GM23338 (cell line): ENCODE results near the gene SERPINB10. TPM values are rescaled to one million over a fixed set of nuclear protein-coding genes. Genes with fewer than 3 reads are reported as not detected.

Source experiments
- ATAC-seq: fragments of 200-7000 bp; cut with Tn5 transposase; 3 replicates; pipeline ENCODE4 v1.9.1; 2020
- DNase-seq: peaks from one replicate; pipeline ENCODE4 v3.0.0-alpha.2; 2015; ENCODE audit warnings: low spot score
- H2AFZ ChIP-seq: fragments of 200-600 bp; sonication (generic); 2 replicates; pipeline ENCODE4 v1.8.0; 2016; ENCODE audit warnings: antibody characterized with exemption, mild to moderate bottlenecking, moderate library complexity
- H3F3A ChIP-seq: fragments of 200-600 bp; sonication (generic); replicated peaks from 2 replicates; pipeline ENCODE4 v1.8.0; 2017; ENCODE audit warnings: antibody characterized with exemption, mixed run types, low read depth
- H3K27ac ChIP-seq: fragments of 200-600 bp; sonication (generic); 2 replicates; pipeline ENCODE4 v1.6.1; 2016; ENCODE audit warnings: low read depth
- H3K27me3 ChIP-seq: fragments of 200-600 bp; sonication (generic); 2 replicates; pipeline ENCODE4 v1.8.0; 2016; ENCODE audit warnings: mild to moderate bottlenecking, mixed run types, moderate library complexity; ENCODE audit not compliant: insufficient read depth
- H3K36me3 ChIP-seq: fragments of 200-600 bp; sonication (generic); 2 replicates; pipeline ENCODE4 v1.8.0; 2016; ENCODE audit warnings: mild to moderate bottlenecking; ENCODE audit not compliant: insufficient read depth
- H3K4me1 ChIP-seq: fragments of 200-600 bp; sonication (generic); 2 replicates; pipeline ENCODE4 v1.8.0; 2016; ENCODE audit warnings: mild to moderate bottlenecking, moderate library complexity; ENCODE audit not compliant: insufficient read depth
- H3K4me2 ChIP-seq: fragments of 200-600 bp; sonication (generic); 2 replicates; pipeline ENCODE4 v1.7.1; 2017; ENCODE audit warnings: mixed run types
- H3K4me3 ChIP-seq: fragments of 200-600 bp; sonication (generic); 2 replicates; pipeline ENCODE4 v1.6.1; 2016; ENCODE audit warnings: mixed run types
- H3K79me2 ChIP-seq: fragments of 200-600 bp; sonication (generic); replicated peaks from 2 replicates; pipeline ENCODE4 v1.8.0; 2017; ENCODE audit warnings: mild to moderate bottlenecking; ENCODE audit not compliant: insufficient read depth
- H3K9me2 ChIP-seq: fragments of 200-600 bp; sonication (generic); 2 replicates; pipeline ENCODE4 v1.8.0; 2017; ENCODE audit not compliant: insufficient read depth
- H4K20me1 ChIP-seq: fragments of 200-600 bp; sonication (generic); replicated peaks from 2 replicates; pipeline ENCODE4 v1.8.0; 2017; ENCODE audit warnings: mild to moderate bottlenecking; ENCODE audit not compliant: insufficient read depth
- H3K27ac Mint-ChIP-seq: 2 replicates; pipeline ENCODE4 v1.8.0; 2020; ENCODE audit warnings: inconsistent platforms, mild to moderate bottlenecking, moderate library complexity, mixed read lengths
- H3K27me3 Mint-ChIP-seq: 3 replicates; pipeline ENCODE4 v1.8.0; 2022; ENCODE audit warnings: low read depth, mild to moderate bottlenecking, moderate library complexity, mixed read lengths, inconsistent platforms; ENCODE audit not compliant: insufficient read depth, poor library complexity
- H3K36me3 Mint-ChIP-seq: 3 replicates; pipeline ENCODE4 v1.8.0; 2021; ENCODE audit warnings: low read depth, mild to moderate bottlenecking, inconsistent platforms, moderate library complexity, mixed read lengths
- H3K4me1 Mint-ChIP-seq: 3 replicates; pipeline ENCODE4 v1.8.0; 2020; ENCODE audit warnings: mild to moderate bottlenecking, inconsistent platforms, mixed read lengths
- H3K4me3 Mint-ChIP-seq: 3 replicates; pipeline ENCODE4 v1.8.0; 2021; ENCODE audit warnings: moderate library complexity, mild to moderate bottlenecking, inconsistent platforms, mixed read lengths
- H3K9me3 Mint-ChIP-seq: 3 replicates; pipeline ENCODE4 v1.8.0; 2020; ENCODE audit warnings: moderate library complexity, mild to moderate bottlenecking, inconsistent platforms, mixed read lengths
- CREB1 ChIP-seq: fragments of 250-450 bp; sonication (Bioruptor Pico); IDR thresholded peaks from 2 replicates; pipeline ENCODE4 v1.5.0; 2020; ENCODE audit warnings: low read depth, mild to moderate bottlenecking, moderate library complexity
- CTCF ChIP-seq, 2 experiments: fragments of 200-600 bp in 1 of 2; sonication (generic) in 1 of 2; conservative IDR thresholded peaks; 2 replicates each; pipeline versions ENCODE4 v1.5.1 to v1.6.1; 2016 to 2017; ENCODE audit warnings: antibody characterized with exemption in 2 of 2, low read depth in 2 of 2, mild to moderate bottlenecking in 2 of 2, moderate library complexity in 1 of 2
- ETS1 ChIP-seq: IDR thresholded peaks from 2 replicates; pipeline ENCODE4 v1.6.1; 2016; ENCODE audit warnings: antibody characterized with exemption
- EZH2 ChIP-seq: fragments of 200-600 bp; sonication (generic); IDR thresholded peaks from one replicate; pipeline ENCODE4 v1.8.0; 2017; ENCODE audit warnings: antibody characterized with exemption, mild to moderate bottlenecking, low read depth; ENCODE audit not compliant: unreplicated experiment
- EZH2phosphoT487 ChIP-seq: fragments of 200-600 bp; sonication (generic); IDR thresholded peaks from one replicate; pipeline ENCODE4 v1.8.1; 2018; ENCODE audit warnings: antibody characterized with exemption; ENCODE audit not compliant: unreplicated experiment
- JUNB ChIP-seq: IDR thresholded peaks from one replicate; pipeline ENCODE4 v1.6.1; 2016; ENCODE audit warnings: antibody characterized with exemption; ENCODE audit not compliant: unreplicated experiment
- NANOG ChIP-seq: IDR thresholded peaks from 2 replicates; pipeline ENCODE4 v1.6.1; 2016; ENCODE audit warnings: antibody characterized with exemption, borderline replicate concordance
- POLR2AphosphoS5 ChIP-seq: IDR thresholded peaks from 2 replicates; pipeline ENCODE4 v1.6.1; 2016; ENCODE audit warnings: antibody characterized with exemption, low read depth
- REST ChIP-seq: IDR thresholded peaks from one replicate; pipeline ENCODE4 v1.6.1; 2018; ENCODE audit warnings: antibody characterized with exemption; ENCODE audit not compliant: unreplicated experiment
- STAT1 ChIP-seq: IDR thresholded peaks from one replicate; pipeline ENCODE4 v1.6.1; 2016; ENCODE audit warnings: antibody characterized with exemption; ENCODE audit not compliant: unreplicated experiment
- ZNF114 ChIP-seq: fragments of 250-450 bp; sonication (Bioruptor Pico); IDR thresholded peaks from 2 replicates; pipeline ENCODE4 v1.5.0; 2020; ENCODE audit warnings: mild to moderate bottlenecking, moderate library complexity
- ZNF331 ChIP-seq: fragments of 250-450 bp; sonication (Bioruptor Pico); IDR thresholded peaks from 2 replicates; pipeline ENCODE4 v1.5.0; 2020; ENCODE audit warnings: low read depth, mild to moderate bottlenecking, moderate library complexity
- ZNF462 ChIP-seq: fragments of 250-450 bp; sonication (Bioruptor Pico); IDR thresholded peaks from 2 replicates; pipeline ENCODE4 v1.5.0; 2020; ENCODE audit warnings: mild to moderate bottlenecking, moderate library complexity
- polyA plus RNA-seq: library from polyadenylated mRNA; unstranded; fragments of >200 nt; fragmentation: Nextera tagmentation; extraction: Ambion mirVana; gene quantifications from 2 replicates; pipeline ENCODE4 v1.2.1, GENCODE V29; 2016
- total RNA-seq: library from RNA; depleted of rRNA; stranded (reverse); fragments of >200 nt; shearing (Covaris generic); gene quantifications from 2 replicates; pipeline ENCODE4 v1.2.3, GENCODE V29; 2014

The SERPINB10 gene
- total and polyA plus RNA-seq, 2 experiments from 2014 or later: not detected

- DNase-seq: no peak
- Mint-ChIP-seq H3K4me1 (no peaks in the 10 kb centered on the region), H3K27ac (peak overlapping the region; percentile 22; the same call in 1 of the 2 replicates), H3K27me3 (peaks cover 6% of the 10 kb centered on the region), H3K36me3 (no peaks in the 10 kb centered on the region), H3K9me3 (no peaks in the 10 kb centered on the region), H3K4me3 (no peak overlapping the region)
- no peak for ATAC-seq
- H2AFZ ChIP-seq: no peak overlapping the region
- H3K4me2 ChIP-seq: no peak overlapping the region
- H3F3A ChIP-seq: no peaks in the 10 kb centered on the region
- H3K4me3 ChIP-seq: no peak overlapping the region
- H3K9me2 ChIP-seq: no peaks in the 10 kb centered on the region
- H3K79me2 ChIP-seq: no peaks in the 10 kb centered on the region
- no peak overlapping the region for H3K27ac ChIP-seq
- no peaks in the 10 kb centered on the region for H3K27me3 ChIP-seq
- no peak for TF ChIP-seq CTCF (conservative IDR thresholded peaks at IDR 0.05; ENCODE audit: low read depth in 2 of 2)
- no peak for TF ChIP-seq NANOG
- no peak for TF ChIP-seq POLR2AphosphoS5
- no peak for TF ChIP-seq ZNF462 (CRISPR knock-in tag)
- no peak for TF ChIP-seq ETS1
- no peak for TF ChIP-seq REST
- no peak for TF ChIP-seq ZNF331
- TF ChIP-seq ZNF114 (CRISPR knock-in tag): no peak
- TF ChIP-seq EZH2phosphoT487: no peak
- TF ChIP-seq JUNB: no peak
- TF ChIP-seq EZH2: no peak
- TF ChIP-seq CREB1: no peak
- TF ChIP-seq STAT1: no peak
- H4K20me1 ChIP-seq: no peaks in the 10 kb centered on the region
- H3K36me3 ChIP-seq: no peaks in the 10 kb centered on the region
- H3K4me1 ChIP-seq: no peaks in the 10 kb centered on the region
These were observed 40.2 kb upstream of the SERPINB10 start for GRCh38 chr18:63867368-63868125.
